BJ (cell line): ENCODE measurements around the gene ARID2. TPM values are rescaled to one million over a fixed set of nuclear protein-coding genes. Genes with fewer than 3 reads are reported as not detected.

Experiments used
- CTCF ChIA-PET: fragments of 350-600 bp; formaldehyde crosslinking; extraction: SDS; loops from one replicate; lab custom pipeline; 2021; ENCODE audit warnings: antibody characterized with exemption, inconsistent platforms; lab: Yijun Ruan, JAX
- POLR2A ChIA-PET: fragments of 300-600 bp; sonication (Branson Sonifier 250); formaldehyde crosslinking; extraction: SDS; loops from one replicate; lab custom pipeline; 2021; ENCODE audit warnings: antibody characterized with exemption; lab: Charles Lee
- DNase-seq: peaks from one replicate; pipeline ENCODE4 v3.0.0-alpha.2; 2011; ENCODE audit warnings: low read depth
- H3K27me3 ChIP-seq: 2 replicates; pipeline ENCODE4 v1.6.0; 2011; ENCODE audit warnings: low read length; ENCODE audit not compliant: control insufficient read depth, insufficient read depth
- H3K36me3 ChIP-seq: 2 replicates; pipeline ENCODE4 v1.5.1; 2011; ENCODE audit warnings: low read length; ENCODE audit not compliant: control insufficient read depth, insufficient read depth
- H3K4me3 ChIP-seq: 2 replicates; pipeline ENCODE4 v1.5.1; 2011; ENCODE audit warnings: low read depth, mild to moderate bottlenecking, control low read depth, low read length
- polyA plus RNA-seq: library from polyadenylated mRNA; depleted of rRNA; stranded (reverse); fragments of >200 nt; gene quantifications from 2 replicates; pipeline ENCODE4 v1.2.3, GENCODE V29; 2011
- TF ChIP-seq, protein P1 (sequence below): IDR thresholded peaks from 2 replicates; pipeline ENCODE4 v1.5.1; 2011; ENCODE audit warnings: low read depth, mild to moderate bottlenecking, control low read depth, inconsistent platforms, low read length, moderate library complexity; ENCODE audit not compliant: insufficient read depth

ARID2 gene
- polyA plus RNA-seq, 1 experiment, result 11.1 TPM

DNA sequence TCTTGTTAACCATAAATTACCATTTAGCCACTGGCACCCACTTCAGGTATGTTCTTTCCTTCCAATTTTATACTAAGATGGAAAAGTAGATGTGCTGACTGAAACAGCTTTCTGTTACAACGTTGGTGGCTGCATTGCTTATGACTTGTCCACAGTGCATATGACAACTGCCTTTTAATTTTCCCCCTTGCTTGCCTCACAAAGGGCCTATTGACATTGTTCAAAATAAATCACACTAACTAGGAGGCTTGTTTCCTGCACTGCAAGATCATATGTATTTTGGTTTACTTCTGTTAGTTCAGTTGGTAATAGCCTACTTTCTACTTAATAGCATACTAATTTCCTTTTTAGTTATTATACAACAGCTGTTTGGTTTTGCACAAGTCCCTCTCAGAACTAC is 205.4 kb downstream of the ARID2 start:
- Histone ChIP-seq H3K4me3 (no peak overlapping the region), H3K36me3 (0 out of 2 replicates have a peak, but pooled peaks cover 2% of the 10 kb centered on the region), H3K27me3 (no peaks in the 10 kb centered on the region)
- ChIA-PET CTCF (interaction anchor here (1.3 kb wide), 1 partner anchor 22 kb away, joined by 5 read pairs; no protein-coding TSS in a partner anchor), POLR2A (no interaction called here)
- TF ChIP-seq, protein P1, sequence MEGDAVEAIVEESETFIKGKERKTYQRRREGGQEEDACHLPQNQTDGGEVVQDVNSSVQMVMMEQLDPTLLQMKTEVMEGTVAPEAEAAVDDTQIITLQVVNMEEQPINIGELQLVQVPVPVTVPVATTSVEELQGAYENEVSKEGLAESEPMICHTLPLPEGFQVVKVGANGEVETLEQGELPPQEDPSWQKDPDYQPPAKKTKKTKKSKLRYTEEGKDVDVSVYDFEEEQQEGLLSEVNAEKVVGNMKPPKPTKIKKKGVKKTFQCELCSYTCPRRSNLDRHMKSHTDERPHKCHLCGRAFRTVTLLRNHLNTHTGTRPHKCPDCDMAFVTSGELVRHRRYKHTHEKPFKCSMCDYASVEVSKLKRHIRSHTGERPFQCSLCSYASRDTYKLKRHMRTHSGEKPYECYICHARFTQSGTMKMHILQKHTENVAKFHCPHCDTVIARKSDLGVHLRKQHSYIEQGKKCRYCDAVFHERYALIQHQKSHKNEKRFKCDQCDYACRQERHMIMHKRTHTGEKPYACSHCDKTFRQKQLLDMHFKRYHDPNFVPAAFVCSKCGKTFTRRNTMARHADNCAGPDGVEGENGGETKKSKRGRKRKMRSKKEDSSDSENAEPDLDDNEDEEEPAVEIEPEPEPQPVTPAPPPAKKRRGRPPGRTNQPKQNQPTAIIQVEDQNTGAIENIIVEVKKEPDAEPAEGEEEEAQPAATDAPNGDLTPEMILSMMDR, result no peak
- no peak for DNase-seq

DNA sequence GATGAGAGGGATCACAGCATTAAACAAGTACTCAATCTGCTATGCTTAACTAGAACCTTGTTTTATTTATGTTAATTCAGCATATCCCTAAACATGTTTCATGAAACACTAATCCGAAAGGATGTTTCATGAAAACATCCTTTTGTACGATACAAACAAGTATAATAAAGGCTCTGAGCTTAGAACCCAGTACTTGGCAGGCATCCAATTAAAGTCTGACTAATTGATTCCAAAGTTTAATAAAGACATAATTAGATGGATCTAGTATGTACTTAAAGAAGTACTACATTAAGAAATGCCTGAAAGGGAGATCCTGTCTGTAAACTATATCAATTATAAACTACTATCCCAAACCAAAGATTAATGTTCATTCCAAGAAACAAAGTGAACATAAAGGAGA is 209.1 kb downstream of the ARID2 start:
- Histone ChIP-seq H3K4me3 (no peak overlapping the region), H3K27me3 (no peaks in the 10 kb centered on the region), H3K36me3 (peaks cover 5% of the 10 kb centered on the region; the same call in 1 of the 2 replicates)
- DNase-seq, result no peak
- ChIA-PET CTCF (no interaction called here), POLR2A (no interaction called here)
- TF ChIP-seq, protein P1, result no peak

DNA sequence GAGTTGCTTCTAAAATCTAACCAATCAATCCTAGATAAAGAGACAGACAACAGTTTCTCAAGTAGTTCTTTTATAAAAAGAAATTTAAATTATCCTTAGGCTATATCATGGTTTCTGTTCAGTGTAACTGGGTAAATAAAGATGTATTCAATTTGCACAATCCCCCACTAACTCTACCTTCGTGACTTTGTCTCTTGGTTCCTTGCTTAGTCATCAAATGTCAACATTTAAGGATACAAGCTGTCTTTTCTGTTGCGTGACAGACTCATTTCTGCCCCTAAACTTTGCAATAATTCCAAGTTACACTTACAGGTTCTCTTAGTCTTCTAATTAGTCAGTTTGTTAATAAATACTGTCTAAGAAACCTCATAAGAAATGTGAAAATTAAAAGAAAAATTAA is 210.3 kb downstream of the ARID2 start:
- peaks cover 5% of the 10 kb centered on the region; the same call in 1 of the 2 replicates for H3K36me3 ChIP-seq
- DNase-seq, result no peak
- no peak overlapping the region for H3K4me3 ChIP-seq
- H3K27me3 ChIP-seq, result no peaks in the 10 kb centered on the region
- POLR2A ChIA-PET, result no interaction called here
- TF ChIP-seq, protein P1, result no peak
- CTCF ChIA-PET, result no interaction called here

DNA sequence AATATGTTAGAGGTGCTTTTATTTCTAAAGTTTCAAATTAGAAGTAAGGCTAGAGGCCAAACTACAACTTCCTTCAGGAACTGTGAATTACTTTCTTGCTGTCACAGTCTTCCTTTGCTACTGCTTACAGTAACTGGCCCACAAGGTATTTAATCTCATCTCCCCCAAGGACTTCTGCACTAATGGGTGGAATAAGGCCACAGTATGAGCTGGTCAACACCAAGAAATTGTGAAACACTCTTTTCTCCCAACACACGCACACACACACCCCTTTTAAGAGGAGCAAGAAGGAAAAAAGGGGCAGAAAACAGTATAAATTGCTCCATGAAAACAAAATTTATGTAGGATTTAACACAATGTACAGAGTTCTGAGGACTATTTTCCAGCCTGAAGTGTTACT is 215.3 kb downstream of the ARID2 start:
- DNase-seq, result no peak
- ChIA-PET POLR2A (no interaction called here), CTCF (interaction anchor here (1.2 kb wide), 1 partner anchor 46 kb away, joined by 3 read pairs; no protein-coding TSS in a partner anchor)
- peaks cover 8% of the 10 kb centered on the region for H3K36me3 ChIP-seq
- H3K4me3 ChIP-seq, result no peak overlapping the region
- H3K27me3 ChIP-seq, result no peaks in the 10 kb centered on the region
- TF ChIP-seq, protein P1, result no peak

DNA sequence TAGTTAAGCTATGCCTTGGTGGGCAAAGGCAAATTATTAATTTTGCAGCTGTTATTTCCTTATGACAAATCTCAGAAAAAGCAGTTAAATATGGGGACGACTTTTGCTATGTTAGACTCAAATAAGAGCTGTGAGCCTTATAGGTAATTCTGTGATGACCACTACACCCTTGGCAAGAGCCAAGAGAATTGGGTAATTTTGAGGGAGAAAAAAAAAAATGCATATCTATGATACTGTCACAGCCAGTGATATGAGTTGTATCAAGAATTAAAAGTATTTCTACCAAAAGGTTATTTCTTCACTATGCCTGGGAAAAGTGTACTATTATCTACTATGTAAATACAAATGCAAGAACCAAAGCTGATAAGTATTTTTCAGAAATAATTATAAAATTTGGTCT is 216.9 kb downstream of the ARID2 start:
- CTCF ChIA-PET, result interaction anchor here (0.9 to 1.0 kb wide), 2 partner anchors 13 to 44 kb away, joined by 3 to 6 read pairs; no protein-coding TSS in a partner anchor
- H3K36me3 ChIP-seq, result peaks cover 8% of the 10 kb centered on the region
- no peaks in the 10 kb centered on the region for H3K27me3 ChIP-seq
- DNase-seq, result no peak
- H3K4me3 ChIP-seq, result no peak overlapping the region
- POLR2A ChIA-PET, result no interaction called here
- TF ChIP-seq, protein P1, result no peak
